H1 (cell line): ENCODE data around the gene GLT8D1. TPM values are rescaled to one million over a fixed set of nuclear protein-coding genes. Genes with fewer than 3 reads are reported as not detected.

Experiments used
- CTCF ChIA-PET: fragments of 300-600 bp; sonication (Branson Sonifier 250); formaldehyde crosslinking; loops from one replicate; lab custom pipeline; 2021; ENCODE audit not compliant: partially characterized antibody; lab: Charles Lee
- POLR2A ChIA-PET: fragments of 300-600 bp; sonication (Branson Sonifier 250); formaldehyde crosslinking; loops from one replicate; lab custom pipeline; 2021; ENCODE audit warnings: inconsistent platforms; ENCODE audit not compliant: partially characterized antibody; lab: Charles Lee
- DNase-seq, 2 experiments: peaks; one replicate each; pipeline versions ENCODE4 v3.0.0 to v3.0.0-alpha.2; 2010 to 2022; ENCODE audit warnings: low spot score in 2 of 2, low read depth in 1 of 2, mixed read lengths in 1 of 2
- FAIRE-seq: peaks from 2 replicates; lab custom pipeline; 2011; peaks lifted over from hg19 to GRCh38; lab: Jason Lieb, UNC
- H2AFZ ChIP-seq: 2 replicates; pipeline ENCODE4 v1.8.1; 2012; ENCODE audit warnings: low read length, inconsistent platforms
- H2AK5ac ChIP-seq: 2 replicates; pipeline ENCODE4 v1.6.1; 2013; ENCODE audit warnings: low read depth, low read length
- H2BK120ac ChIP-seq: replicated peaks from 2 replicates; pipeline ENCODE3; 2013; ENCODE audit warnings: low read depth, low read length, inconsistent platforms
- H2BK12ac ChIP-seq: 2 replicates; pipeline ENCODE4 v1.6.1; 2013; ENCODE audit warnings: low read depth, low read length
- H2BK15ac ChIP-seq: 2 replicates; pipeline ENCODE4 v1.6.1; 2013; ENCODE audit warnings: low read length
- H2BK20ac ChIP-seq: 2 replicates; pipeline ENCODE4 v1.6.1; 2013; ENCODE audit warnings: low read length
- H2BK5ac ChIP-seq: 2 replicates; pipeline ENCODE4 v1.6.1; 2013; ENCODE audit warnings: low read depth, low read length
- H3K14ac ChIP-seq: 2 replicates; pipeline ENCODE4 v1.6.1; 2013; ENCODE audit warnings: inconsistent platforms; ENCODE audit not compliant: insufficient read length
- H3K18ac ChIP-seq: 2 replicates; pipeline ENCODE4 v1.6.1; 2013; ENCODE audit warnings: low read length; ENCODE audit errors: extremely low read depth
- H3K23ac ChIP-seq: 2 replicates; pipeline ENCODE4 v1.6.1; 2013; ENCODE audit warnings: inconsistent platforms; ENCODE audit not compliant: insufficient read length
- H3K23me2 ChIP-seq: 2 replicates; pipeline ENCODE4 v1.6.1; 2013; ENCODE audit warnings: low read depth, low read length
- H3K27ac ChIP-seq: 2 replicates; pipeline ENCODE4 v1.6.1; 2011; ENCODE audit warnings: low read depth, low read length, inconsistent platforms
- H3K27me3 ChIP-seq, 4 experiments: replicated peaks in 1 of 4; 1 replicate in 1 of 4; 2 replicates in 3 of 4; pipeline versions ENCODE4 v1.6.1 to v1.8.1; 2011 to 2013; ENCODE audit warnings: low read length in 3 of 4, mild to moderate bottlenecking in 3 of 4, inconsistent platforms in 2 of 4, mixed read lengths in 2 of 4, moderate library complexity in 1 of 4; ENCODE audit not compliant: control insufficient read depth in 3 of 4, insufficient read depth in 3 of 4; ENCODE audit errors: extremely low read depth in 1 of 4
- H3K36me3 ChIP-seq, 4 experiments: 2 replicates each; pipeline versions ENCODE4 v1.6.1 to v1.8.1; 2011 to 2013; ENCODE audit warnings: mild to moderate bottlenecking in 4 of 4, low read length in 3 of 4, moderate library complexity in 2 of 4, control low read depth in 1 of 4, inconsistent platforms in 1 of 4; ENCODE audit not compliant: insufficient read depth in 4 of 4, control insufficient read depth in 2 of 4
- H3K4ac ChIP-seq: replicated peaks from 2 replicates; pipeline ENCODE3; 2013; ENCODE audit warnings: low read length, low read depth, mixed read lengths, inconsistent platforms; ENCODE audit not compliant: insufficient read length
- H3K4me1 ChIP-seq, 4 experiments: replicated peaks in 1 of 4; 1 replicate in 1 of 4; 2 replicates in 3 of 4; pipeline versions ENCODE4 v1.6.1 to v1.8.1; 2011 to 2013; ENCODE audit warnings: low read length in 3 of 4, inconsistent platforms in 2 of 4, mixed read lengths in 1 of 4; ENCODE audit not compliant: insufficient read depth in 4 of 4, control insufficient read depth in 3 of 4
- H3K4me2 ChIP-seq, 2 experiments: 2 replicates each; pipeline versions ENCODE4 v1.6.1 to v1.8.1; 2011 to 2013; ENCODE audit warnings: low read depth in 2 of 2, low read length in 2 of 2, control low read depth in 1 of 2, inconsistent platforms in 1 of 2, mild to moderate bottlenecking in 1 of 2; ENCODE audit not compliant: insufficient read depth in 1 of 2
- H3K4me3 ChIP-seq, 4 experiments: fragments of 200-600, 300-600 bp in 1 of 4; sonication (generic), shearing (Covaris generic), sonication (Bioruptor Twin) in 1 of 4; 2 replicates each; pipeline versions ENCODE4 v1.5.1 to v1.8.1; 2011 to 2016; ENCODE audit warnings: low read length in 4 of 4, low read depth in 3 of 4, control low read depth in 2 of 4, inconsistent platforms in 2 of 4, mild to moderate bottlenecking in 2 of 4, mixed read lengths in 1 of 4, moderate library complexity in 1 of 4; ENCODE audit not compliant: insufficient read depth in 2 of 4; ENCODE audit errors: extremely low read depth in 1 of 4
- H3K56ac ChIP-seq: replicated peaks from 2 replicates; pipeline ENCODE3; 2013; ENCODE audit warnings: low read depth, mild to moderate bottlenecking, mixed read lengths, low read length, inconsistent platforms; ENCODE audit not compliant: insufficient read length
- H3K79me1 ChIP-seq: 2 replicates; pipeline ENCODE4 v1.6.1; 2013; ENCODE audit warnings: low read depth, low read length, control low read depth
- H3K79me2 ChIP-seq, 2 experiments: 2 replicates each; pipeline versions ENCODE4 v1.6.1 to v1.8.1; 2012 to 2013; ENCODE audit warnings: low read length in 2 of 2, mild to moderate bottlenecking in 2 of 2, inconsistent platforms in 1 of 2; ENCODE audit not compliant: insufficient read depth in 2 of 2, control insufficient read depth in 1 of 2
- H3K9ac ChIP-seq, 4 experiments: replicated peaks in 1 of 4; 1 replicate in 1 of 4; 2 replicates in 3 of 4; pipeline versions ENCODE4 v1.6.1 to v1.8.1; 2011 to 2013; ENCODE audit warnings: low read depth in 3 of 4, low read length in 3 of 4, control low read depth in 2 of 4, mild to moderate bottlenecking in 2 of 4, moderate library complexity in 2 of 4, inconsistent platforms in 1 of 4; ENCODE audit errors: extremely low read depth in 1 of 4
- H3K9me3 ChIP-seq, 2 experiments: 2 replicates each; pipeline versions ENCODE4 v1.6.1 to v1.8.1; 2012 to 2013; ENCODE audit warnings: mild to moderate bottlenecking in 2 of 2, moderate library complexity in 2 of 2, control low read depth in 1 of 2, inconsistent platforms in 1 of 2, low read depth in 1 of 2, low read length in 1 of 2, mixed read lengths in 1 of 2; ENCODE audit not compliant: insufficient read depth in 2 of 2
- H4K20me1 ChIP-seq, 2 experiments: replicated peaks in 1 of 2; 2 replicates each; pipeline versions ENCODE3 to v1.8.1; 2011 to 2013; ENCODE audit warnings: inconsistent platforms in 2 of 2, low read length in 2 of 2, mild to moderate bottlenecking in 1 of 2; ENCODE audit not compliant: insufficient read depth in 2 of 2, control insufficient read depth in 1 of 2
- H4K5ac ChIP-seq: 2 replicates; pipeline ENCODE4 v1.6.1; 2013; ENCODE audit warnings: low read length, low read depth, mixed read lengths, inconsistent platforms; ENCODE audit not compliant: insufficient read length
- H4K8ac ChIP-seq: 2 replicates; pipeline ENCODE4 v1.8.0; 2013; ENCODE audit warnings: mild to moderate bottlenecking, moderate library complexity, low read length, inconsistent platforms; ENCODE audit not compliant: insufficient read depth; ENCODE audit errors: extremely low read depth
- H4K91ac ChIP-seq: replicated peaks from 2 replicates; pipeline ENCODE3; 2013; ENCODE audit warnings: low read length, mixed read lengths, inconsistent platforms; ENCODE audit not compliant: insufficient read length
- CTCF ChIP-seq, 3 experiments: IDR thresholded peaks; 1 replicate in 2 of 3; 2 replicates in 1 of 3; pipeline versions ENCODE4 v1.5.1 to v1.6.1; 2011; ENCODE audit warnings: low read length in 3 of 3, mild to moderate bottlenecking in 3 of 3, inconsistent platforms in 2 of 3, low read depth in 1 of 3, moderate library complexity in 1 of 3; ENCODE audit not compliant: insufficient read depth in 1 of 3; ENCODE audit errors: control extremely low read depth in 1 of 3
- EP300 ChIP-seq, 2 experiments: IDR thresholded peaks; 1 replicate in 1 of 2; 2 replicates in 1 of 2; pipeline ENCODE4 v1.6.1; 2011 to 2012; ENCODE audit warnings: low read depth in 2 of 2, low read length in 2 of 2, mild to moderate bottlenecking in 2 of 2, borderline replicate concordance in 1 of 2, inconsistent platforms in 1 of 2, moderate library complexity in 1 of 2
- GTF2F1 ChIP-seq: IDR thresholded peaks from 2 replicates; pipeline ENCODE4 v1.6.1; 2012; ENCODE audit warnings: low read depth, low read length, improper control_type of control experiment, borderline replicate concordance
- POLR2A ChIP-seq, 2 experiments: IDR thresholded peaks; 1 replicate in 1 of 2; 2 replicates in 1 of 2; pipeline ENCODE4 v1.6.1; 2011; ENCODE audit warnings: low read depth in 2 of 2, low read length in 2 of 2, mild to moderate bottlenecking in 2 of 2; ENCODE audit errors: control extremely low read depth in 1 of 2
- RBBP5 ChIP-seq: IDR thresholded peaks from 2 replicates; pipeline ENCODE4 v1.7.1; 2012; ENCODE audit warnings: low read depth, mild to moderate bottlenecking, inconsistent platforms, low read length, moderate library complexity, borderline replicate concordance
- SIN3A ChIP-seq, 2 experiments: IDR thresholded peaks in 1 of 2; conservative IDR thresholded peaks in 1 of 2; 2 replicates each; pipeline ENCODE4 v1.6.1; 2011 to 2012; ENCODE audit warnings: low read length in 2 of 2, improper control_type of control experiment in 1 of 2, low read depth in 1 of 2, mild to moderate bottlenecking in 1 of 2
- SIX5 ChIP-seq: IDR thresholded peaks from 2 replicates; pipeline ENCODE4 v1.6.1; 2011; ENCODE audit warnings: mild to moderate bottlenecking, low read depth, low read length
- SP1 ChIP-seq: IDR thresholded peaks from 2 replicates; pipeline ENCODE4 v1.6.1; 2011; ENCODE audit warnings: low read depth, low read length
- SUZ12 ChIP-seq: fragments of 200-600 bp; sonication (generic); IDR thresholded peaks from 2 replicates; pipeline ENCODE4 v1.6.1; 2012; ENCODE audit warnings: mild to moderate bottlenecking, inconsistent platforms, low read length, moderate library complexity, mixed read lengths
- YY1 ChIP-seq: IDR thresholded peaks from 2 replicates; pipeline ENCODE4 v1.6.1; 2011; ENCODE audit warnings: low read depth, mild to moderate bottlenecking, low read length
- WGBS, 2 experiments: shearing (Covaris generic) in 1 of 2; methylation state at CpG; one replicate each; pipeline versions ENCODE4 v1.1.6 to v1.1.7; 2013 to 2015; ENCODE audit warnings: low lambda C conversion rate in 2 of 2, mixed read lengths in 2 of 2, inconsistent platforms in 1 of 2, low coverage in 1 of 2, missing lambda C conversion rate in 1 of 2; ENCODE audit not compliant: insufficient replicate concordance in 2 of 2, insufficient coverage in 1 of 2, insufficient read length in 1 of 2; ENCODE audit errors: extremely low coverage in 1 of 2, missing lambda C conversion rate in 1 of 2; 5-methylcytosine and 5-hydroxymethylcytosine counted together
- polyA plus RNA-seq, 7 experiments: library from polyadenylated mRNA; depleted of rRNA in 3 of 7; stranded (reverse) in 5 of 7; unstranded in 2 of 7; fragments of >200 nt in 5 of 7; fragments of 200-250 nt in 2 of 7; gene quantifications; 1 replicate in 5 of 7; 2 replicates in 1 of 7; 4 replicates in 1 of 7; pipeline versions ENCODE4 v1.2.1 to v1.2.3, GENCODE V29; 2011 to 2013; ENCODE audit warnings: missing spikeins in 2 of 7, mixed read lengths in 2 of 7
- total RNA-seq: library from RNA; stranded (reverse); fragmentation: NEBNext Ultra II Directional; extraction: Animal tissue kit (Norgen Biotek cat#: 25700); gene quantifications from 2 replicates; pipeline ENCODE4 v1.2.1, GENCODE V29; 2021

GLT8D1 gene
- total and polyA plus RNA-seq, 2 of the 8 experiments (the other 6 are each of a cell fraction or from before 2014, with no cell fraction given) = 29.0 to 33.6 TPM

DNA sequence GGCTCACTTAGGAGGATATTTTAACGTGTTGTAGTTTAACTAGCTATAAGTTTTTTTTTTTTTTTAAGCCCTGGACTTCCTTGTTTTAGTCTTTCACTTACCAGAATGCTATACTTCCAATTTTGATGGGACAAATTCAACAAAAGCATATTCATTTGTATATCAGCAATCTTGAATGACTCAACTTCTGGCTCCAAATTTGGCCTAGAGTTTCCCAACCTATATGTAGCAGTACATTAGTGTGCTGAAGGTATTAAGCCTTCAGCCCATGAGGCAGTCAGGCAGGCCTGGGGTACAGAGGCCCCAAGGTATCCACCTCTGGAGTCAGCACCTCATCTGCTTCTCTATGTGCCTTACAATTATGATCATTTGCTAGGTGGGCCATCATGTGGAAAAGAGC is 25.8 kb downstream of the GLT8D1 start:
- ChIA-PET POLR2A (interaction anchor here (0.6 kb wide), 1 partner anchor 100 kb away, joined by 3 read pairs; no protein-coding TSS in a partner anchor), CTCF (no interaction called here)
- Histone ChIP-seq H2BK5ac (no peak overlapping the region), H3K9me3 (no peaks in the 10 kb centered on the region), H3K23me2 (no peaks in the 10 kb centered on the region), H4K20me1 (peaks cover 0 to 2% of the 10 kb centered on the region in 2 experiments), H2BK15ac (no peak overlapping the region), H3K36me3 (peaks cover 14 to 30% (median 22%) of the 10 kb centered on the region in 4 experiments), H3K4me3 (no peak overlapping the region), H3K9ac (no peak overlapping the region), H2BK120ac (no peak overlapping the region), H3K14ac (no peak overlapping the region), H3K23ac (no peak overlapping the region), H3K79me2 (peaks cover 0 to 48% of the 10 kb centered on the region in 2 experiments), H4K5ac (no peak overlapping the region), H2BK20ac (no peak overlapping the region), H2AK5ac (no peak overlapping the region), H3K18ac (no peak overlapping the region), H3K4me2 (no peak overlapping the region), H4K8ac (no peak overlapping the region), H3K56ac (no peak overlapping the region), H3K79me1 (no peaks in the 10 kb centered on the region), H3K27ac (no peak overlapping the region), H2AFZ (no peak overlapping the region), H2BK12ac (no peak overlapping the region), H3K4ac (no peak overlapping the region), H3K27me3 (no peaks in the 10 kb centered on the region), H3K4me1 (no peaks in the 10 kb centered on the region; a peak in 2 of 7 replicates), H4K91ac (no peak overlapping the region)
- DNase-seq (no peak), FAIRE-seq (no peak)
- WGBS, 2 experiments = 100% methylated on average over 1 of the region's 1 CpG; no CpG with 5 or more reads in 1 of the 2 experiments
- TF ChIP-seq SUZ12 (no peak), SP1 (no peak), GTF2F1 (no peak), SIX5 (no peak), EP300 (IDR thresholded peaks at IDR 0.05; ENCODE audit: borderline replicate concordance in 1 of 2, low read depth in 2 of 2, low read length in 2 of 2) (no peak), YY1 (no peak), RBBP5 (no peak), POLR2A (IDR thresholded peaks at IDR 0.05; ENCODE audit: control extremely low read depth in 1 of 2, low read depth in 2 of 2, low read length in 2 of 2) (no peak), SIN3A (conservative IDR thresholded peaks at IDR 0.05 in 1 of 2, IDR thresholded peaks at IDR 0.05 in 1 of 2; ENCODE audit: low read depth in 1 of 2, low read length in 2 of 2) (no peak), CTCF (IDR thresholded peaks at IDR 0.05; ENCODE audit: control extremely low read depth in 1 of 3, insufficient read depth in 1 of 3, low read depth in 1 of 3, low read length in 3 of 3) (no peak)
